HG03103 (cell line): ENCODE measurements around the gene HNF1A.

Experiments used
- ATAC-seq: cut with Tn5 transposase; IDR thresholded peaks from one replicate; pipeline ENCODE4 v1.9.1; 2021; ENCODE audit warnings: low read depth; ENCODE audit not compliant: unreplicated experiment

HNF1A gene

DNA sequence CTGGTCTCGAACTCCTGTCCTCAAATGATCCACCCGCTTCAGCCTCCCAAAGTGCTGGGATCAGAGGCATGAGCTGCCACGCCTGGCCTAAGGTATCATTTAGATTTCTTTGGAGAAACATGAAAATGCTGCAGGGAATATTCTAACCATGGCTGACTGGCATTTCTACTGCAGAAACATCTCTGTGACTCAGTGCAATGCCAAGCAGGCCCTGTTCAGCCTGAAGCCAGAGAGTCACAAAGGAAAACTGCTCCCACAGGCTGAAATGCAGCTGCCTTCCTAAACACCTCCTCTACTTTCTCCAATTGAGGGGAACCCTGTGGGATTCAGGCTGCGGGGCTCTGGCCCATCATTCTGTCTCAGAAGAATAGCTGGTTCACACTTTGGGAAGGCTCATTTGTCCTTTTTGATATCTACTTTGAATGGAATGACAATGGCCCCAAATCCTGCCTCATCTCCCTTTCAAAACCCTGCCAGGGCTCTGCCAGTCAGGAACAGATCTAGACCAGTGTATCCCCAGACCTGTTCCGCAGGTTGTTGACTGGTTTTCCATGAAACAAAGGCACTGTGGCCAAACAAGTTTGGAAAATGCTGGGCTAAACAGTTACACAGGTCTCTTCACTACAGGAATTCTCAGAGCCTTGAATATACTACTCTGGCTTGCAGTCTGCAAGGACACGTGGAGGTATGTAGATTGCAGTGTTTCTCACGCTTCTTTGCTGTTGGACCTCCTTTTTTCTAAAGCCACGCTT is 30.2 kb downstream of the HNF1A start:
- no peak for ATAC-seq

- no peak for ATAC-seq
Measured at GRCh38 chr12:121009741-121010140, 31.4 kb downstream of the HNF1A start.

- no peak for ATAC-seq
Measured at GRCh38 chr12:121010860-121011259, 32.5 kb downstream of the HNF1A start.

DNA sequence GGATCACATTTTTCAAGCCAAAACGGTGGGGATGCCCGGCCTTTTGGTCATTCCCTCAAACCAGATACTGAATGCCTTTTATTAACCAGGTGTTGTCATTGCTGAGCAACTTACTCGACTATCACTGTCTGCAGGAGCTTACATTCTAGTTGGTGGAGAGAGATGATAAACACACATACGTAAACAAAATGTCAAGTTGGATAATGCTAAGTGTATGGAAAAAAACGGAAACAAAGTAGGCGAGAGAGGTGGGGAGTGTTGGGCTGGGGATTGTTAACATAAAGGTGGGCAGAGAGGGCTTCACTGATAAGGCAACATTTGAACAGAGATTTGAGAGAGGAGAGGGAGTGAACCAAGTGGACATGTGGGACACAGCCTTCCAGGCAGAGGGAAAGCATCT is 33.5 kb downstream of the HNF1A start:
- ATAC-seq, result no peak

DNA sequence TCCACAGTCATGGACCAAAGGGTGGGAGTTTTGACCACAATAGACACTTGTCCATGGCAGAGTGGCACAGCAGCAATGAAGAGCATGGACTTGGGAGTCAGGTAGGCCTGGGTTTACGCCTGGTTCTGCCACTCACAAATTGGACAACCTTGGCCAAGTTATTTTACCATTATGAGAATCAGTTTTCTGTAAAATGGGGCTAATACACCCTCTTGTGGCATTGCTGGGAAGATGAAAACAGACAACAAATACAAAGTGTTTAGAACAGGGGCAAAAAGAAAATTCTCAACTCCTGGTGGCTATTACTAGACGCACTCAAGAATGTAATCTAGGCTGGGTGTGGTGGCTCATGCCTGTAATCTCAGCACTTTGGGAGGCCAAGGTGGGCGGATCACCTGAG is 35.4 kb downstream of the HNF1A start:
- no peak for ATAC-seq

GRCh38 chr12:121015825-121016766 is 37.8 kb downstream of the HNF1A start, which contains the start of gene C12orf43:
Gene C12orf43 (minus strand): TSS chr12:121016487. CDS start chr12:121016474, 13 bp downstream.
- ATAC-seq, result peak; percentile 96

GRCh38 chr12:121017966-121018491 is 39.7 kb downstream of the HNF1A start:
- no peak for ATAC-seq

- no peak for ATAC-seq
Measured at GRCh38 chr12:121018860-121019617, 40.7 kb downstream of the HNF1A start.

- ATAC-seq, result no peak
Measured at GRCh38 chr12:121021754-121022153, 43.4 kb downstream of the HNF1A start.

- no peak for ATAC-seq
Measured at GRCh38 chr12:121022713-121023112, 44.4 kb downstream of the HNF1A start.

- no peak for ATAC-seq
Measured at GRCh38 chr12:121023799-121024198, 45.5 kb downstream of the HNF1A start.

DNA sequence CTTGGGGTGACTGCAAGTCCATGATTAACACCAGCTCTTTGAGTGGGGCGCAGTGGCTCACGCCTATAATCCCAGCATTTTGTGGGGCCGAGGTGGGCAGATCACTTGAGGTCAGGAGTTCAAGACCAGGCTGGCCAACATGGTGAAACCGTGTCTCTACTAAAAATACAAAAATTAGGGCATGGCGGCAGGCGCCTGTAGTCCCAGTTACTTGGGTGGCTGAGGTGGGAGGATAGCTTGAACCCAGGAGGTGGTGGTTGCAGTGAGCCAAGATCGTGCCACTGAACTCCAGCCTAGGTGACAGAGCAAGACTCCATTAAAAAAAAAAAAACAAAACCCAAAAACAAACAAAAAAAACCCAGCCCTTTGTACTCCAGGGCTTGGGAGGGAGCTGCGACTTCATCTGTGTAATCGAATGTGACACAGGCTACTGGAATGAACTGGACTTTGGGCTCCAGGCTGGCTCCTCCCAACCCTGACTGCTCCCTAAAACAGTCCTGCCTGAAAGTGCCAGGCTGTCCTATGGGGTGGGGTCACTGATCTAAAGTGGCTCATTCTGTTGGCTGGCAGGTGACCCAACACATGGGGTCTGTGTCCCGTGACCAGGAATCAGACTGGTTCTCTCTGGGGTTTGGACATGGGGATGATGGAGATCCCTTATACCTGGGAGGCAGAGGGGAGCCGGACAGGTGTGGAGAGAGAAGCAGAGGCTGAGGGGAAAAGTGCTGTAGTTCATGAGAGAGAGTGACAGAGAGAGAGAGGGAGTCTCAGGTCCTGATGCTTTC is 47.3 kb downstream of the HNF1A start:
- ATAC-seq, result no peak

DNA sequence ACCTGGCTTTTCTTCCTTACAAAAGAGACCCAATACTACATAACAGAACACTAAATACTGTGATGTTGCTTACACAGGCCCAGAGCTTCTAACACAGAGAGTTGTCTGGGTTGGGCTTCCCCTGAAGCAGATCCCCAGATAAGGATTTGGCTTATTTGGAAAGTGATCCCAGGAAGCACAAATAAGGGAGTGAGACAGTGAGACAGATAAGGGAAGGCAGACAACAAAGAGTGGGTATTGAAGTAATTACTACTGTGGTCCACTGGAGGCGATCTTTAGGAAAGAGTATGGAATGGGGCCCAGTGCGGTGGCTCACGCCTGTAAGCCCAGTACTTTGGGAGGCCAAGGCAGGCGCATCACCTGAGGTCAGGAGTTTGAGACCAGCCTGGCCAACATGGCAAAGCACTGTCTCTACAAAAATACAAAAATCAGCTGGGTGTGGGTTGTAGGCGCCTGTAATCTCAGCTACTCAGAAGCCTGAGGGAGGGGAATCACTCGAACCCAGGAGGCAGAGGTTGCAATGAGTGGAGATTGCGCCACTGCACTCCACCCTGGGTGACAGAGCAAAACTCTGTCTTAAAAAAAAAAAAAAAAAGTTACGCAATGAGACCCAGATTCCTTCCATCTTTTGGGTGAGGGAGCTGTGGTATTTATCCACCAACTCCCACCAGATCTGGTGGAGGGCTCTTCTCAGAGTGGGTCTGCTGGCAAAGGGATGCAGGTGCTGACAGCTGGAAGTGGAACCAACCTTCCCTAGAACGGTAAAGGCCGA is 48.1 kb downstream of the HNF1A start:
- no peak for ATAC-seq

DNA sequence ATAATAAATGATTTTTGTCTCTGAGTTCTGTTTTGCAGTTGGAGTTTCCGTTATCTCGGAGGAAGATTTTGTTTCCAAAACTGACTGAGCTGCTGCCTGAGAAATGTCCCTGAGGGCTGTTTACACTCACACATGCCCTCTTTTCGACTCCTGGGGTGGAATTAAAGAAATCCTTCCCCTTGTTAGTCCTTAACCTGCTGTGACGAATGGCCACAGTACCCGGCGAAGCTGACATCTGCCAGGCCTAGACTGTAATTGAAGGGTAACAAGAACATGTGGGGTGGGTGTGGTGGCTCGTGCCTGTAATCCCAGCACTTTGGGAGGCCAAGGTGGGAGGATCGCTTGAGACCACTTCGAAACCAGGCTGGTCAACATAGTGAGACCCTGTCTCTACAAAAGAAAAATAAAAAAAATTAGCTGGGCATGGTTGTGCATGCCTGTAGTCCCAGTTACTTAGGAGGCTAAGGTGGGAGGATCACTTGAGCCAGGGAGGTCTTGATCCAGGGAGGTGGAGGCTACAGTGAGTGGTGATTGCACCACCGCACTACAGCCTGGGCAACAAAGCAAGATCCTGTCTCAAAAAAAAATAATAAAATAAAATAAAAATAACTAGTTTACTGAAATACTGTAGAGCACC is 52.4 kb downstream of the HNF1A start:
- ATAC-seq, result no peak

GRCh38 chr12:121033625-121034349 is 55.4 kb downstream of the HNF1A start:
- ATAC-seq, result no peak

GRCh38 chr12:121034616-121035305 is 56.4 kb downstream of the HNF1A start:
- no peak for ATAC-seq

GRCh38 chr12:121036810-121037326 is 58.5 kb downstream of the HNF1A start:
- ATAC-seq, result no peak
